GM12878 (cell line): ENCODE measurements around the gene EFCAB7.

Experiments used
- BACH1 ChIP-seq: fragments of 450-650 bp; IDR thresholded peaks from 2 replicates; pipeline ENCODE4 v1.6.1; 2017; ENCODE audit warnings: mild to moderate bottlenecking, borderline replicate concordance
- CHD4 ChIP-seq: fragments of 200-600 bp; sonication (generic); IDR thresholded peaks from 2 replicates; pipeline ENCODE4 v1.6.1; 2016; ENCODE audit warnings: mild to moderate bottlenecking
- CTCF ChIP-seq, 3 experiments: IDR thresholded peaks in 2 of 3; conservative IDR thresholded peaks in 1 of 3; 2 replicates each; pipeline ENCODE4 v1.5.1; 2011; ENCODE audit warnings: low read depth in 3 of 3, low read length in 3 of 3, mild to moderate bottlenecking in 3 of 3, control low read depth in 2 of 3, moderate library complexity in 2 of 3, inconsistent platforms in 1 of 3, mixed read lengths in 1 of 3; ENCODE audit not compliant: control insufficient read depth in 2 of 3, insufficient read depth in 1 of 3; ENCODE audit errors: extremely low read depth in 1 of 3
- EP300 ChIP-seq, 2 experiments: fragments of 150-350 bp in 1 of 2; IDR thresholded peaks; 2 replicates each; pipeline ENCODE4 v1.6.1; 2011 to 2012; ENCODE audit warnings: low read depth in 2 of 2, low read length in 2 of 2, borderline replicate concordance in 1 of 2, improper control_type of control experiment in 1 of 2, inconsistent platforms in 1 of 2; ENCODE audit not compliant: control insufficient read depth in 1 of 2
- EZH2 ChIP-seq: IDR thresholded peaks from 2 replicates; pipeline ENCODE4 v1.6.1; 2012; ENCODE audit warnings: low read depth, mild to moderate bottlenecking, control low read depth, inconsistent platforms, low read length, borderline replicate concordance; ENCODE audit not compliant: control insufficient read depth
- MTA3 ChIP-seq: IDR thresholded peaks from 2 replicates; pipeline ENCODE4 v1.6.1; 2012; ENCODE audit warnings: low read length, inconsistent platforms, borderline replicate concordance
- POLR2A ChIP-seq: IDR thresholded peaks from 2 replicates; pipeline ENCODE4 v1.6.1; 2011; ENCODE audit warnings: low read depth, mild to moderate bottlenecking, low read length
- SIX5 ChIP-seq: IDR thresholded peaks from 2 replicates; pipeline ENCODE4 v1.6.1; 2011; ENCODE audit warnings: mild to moderate bottlenecking, low read depth, low read length, moderate library complexity; ENCODE audit not compliant: severe bottlenecking
- TCF12 ChIP-seq: IDR thresholded peaks from 2 replicates; pipeline ENCODE4 v1.6.1; 2011; ENCODE audit warnings: low read depth, mild to moderate bottlenecking, low read length
- ZNF24 ChIP-seq: fragments of 450-650 bp; IDR thresholded peaks from 2 replicates; pipeline ENCODE4 v1.6.1; 2017; ENCODE audit warnings: antibody characterized with exemption, mild to moderate bottlenecking
- TF ChIP-seq, protein P1 (sequence below): fragments of 450-650 bp; IDR thresholded peaks from 2 replicates; pipeline ENCODE4 v1.6.1; 2017; ENCODE audit warnings: low read depth, mild to moderate bottlenecking, moderate library complexity

DNA sequence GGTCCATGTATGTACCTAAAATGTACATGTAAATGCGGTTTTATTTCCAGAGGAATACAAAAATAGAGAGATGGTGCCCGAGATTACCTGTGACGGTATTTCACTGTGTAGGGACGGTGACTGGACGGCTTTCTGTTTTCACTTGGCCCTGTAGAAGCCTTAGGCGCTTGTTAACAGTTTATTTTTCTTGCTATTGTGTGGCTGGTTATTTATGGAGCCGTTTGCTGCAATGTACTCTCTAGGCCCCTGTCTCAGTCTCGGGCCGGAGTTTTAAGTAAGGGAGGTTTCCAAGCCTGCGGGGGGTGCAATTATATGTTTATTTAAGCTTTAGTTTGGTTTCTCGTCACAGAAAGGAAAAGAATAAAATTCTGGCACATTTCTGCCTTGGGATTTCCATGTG, 413 bp downstream of the EFCAB7 start:
- TF ChIP-seq CTCF (IDR thresholded peaks at IDR 0.05 in 2 of 3, conservative IDR thresholded peaks at IDR 0.05 in 1 of 3; ENCODE audit: control insufficient read depth in 2 of 3, extremely low read depth in 1 of 3, insufficient read depth in 1 of 3, low read depth in 3 of 3, low read length in 3 of 3) (no peak), EP300 (IDR thresholded peaks at IDR 0.05; ENCODE audit: borderline replicate concordance in 1 of 2, control insufficient read depth in 1 of 2, low read depth in 2 of 2, low read length in 2 of 2) (no peak), MTA3 (no peak), SIX5 (no peak), CHD4 (no peak), BACH1 (no peak), EZH2 (no peak), ZNF24 (no peak), TCF12 (no peak), POLR2A (no peak)
- TF ChIP-seq, protein P1, sequence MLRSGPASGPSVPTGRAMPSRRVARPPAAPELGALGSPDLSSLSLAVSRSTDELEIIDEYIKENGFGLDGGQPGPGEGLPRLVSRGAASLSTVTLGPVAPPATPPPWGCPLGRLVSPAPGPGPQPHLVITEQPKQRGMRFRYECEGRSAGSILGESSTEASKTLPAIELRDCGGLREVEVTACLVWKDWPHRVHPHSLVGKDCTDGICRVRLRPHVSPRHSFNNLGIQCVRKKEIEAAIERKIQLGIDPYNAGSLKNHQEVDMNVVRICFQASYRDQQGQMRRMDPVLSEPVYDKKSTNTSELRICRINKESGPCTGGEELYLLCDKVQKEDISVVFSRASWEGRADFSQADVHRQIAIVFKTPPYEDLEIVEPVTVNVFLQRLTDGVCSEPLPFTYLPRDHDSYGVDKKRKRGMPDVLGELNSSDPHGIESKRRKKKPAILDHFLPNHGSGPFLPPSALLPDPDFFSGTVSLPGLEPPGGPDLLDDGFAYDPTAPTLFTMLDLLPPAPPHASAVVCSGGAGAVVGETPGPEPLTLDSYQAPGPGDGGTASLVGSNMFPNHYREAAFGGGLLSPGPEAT, result no peak
